Activated CD4-positive, alpha-beta T cell treated with anti-CD3 and anti-CD28 coated beads for 1 hour (primary cell): Measurements from ENCODE around the gene AURKB.
"Not testable (repeated sequence)": the region's sequence is repeated elsewhere in the genome, so short reads cannot be mapped to it uniquely, and the experiment has no call there.

Experiments
- DNase-seq: peaks from one replicate; pipeline ENCODE4 v3.0.0-alpha.2; 2020

The AURKB gene

DNA sequence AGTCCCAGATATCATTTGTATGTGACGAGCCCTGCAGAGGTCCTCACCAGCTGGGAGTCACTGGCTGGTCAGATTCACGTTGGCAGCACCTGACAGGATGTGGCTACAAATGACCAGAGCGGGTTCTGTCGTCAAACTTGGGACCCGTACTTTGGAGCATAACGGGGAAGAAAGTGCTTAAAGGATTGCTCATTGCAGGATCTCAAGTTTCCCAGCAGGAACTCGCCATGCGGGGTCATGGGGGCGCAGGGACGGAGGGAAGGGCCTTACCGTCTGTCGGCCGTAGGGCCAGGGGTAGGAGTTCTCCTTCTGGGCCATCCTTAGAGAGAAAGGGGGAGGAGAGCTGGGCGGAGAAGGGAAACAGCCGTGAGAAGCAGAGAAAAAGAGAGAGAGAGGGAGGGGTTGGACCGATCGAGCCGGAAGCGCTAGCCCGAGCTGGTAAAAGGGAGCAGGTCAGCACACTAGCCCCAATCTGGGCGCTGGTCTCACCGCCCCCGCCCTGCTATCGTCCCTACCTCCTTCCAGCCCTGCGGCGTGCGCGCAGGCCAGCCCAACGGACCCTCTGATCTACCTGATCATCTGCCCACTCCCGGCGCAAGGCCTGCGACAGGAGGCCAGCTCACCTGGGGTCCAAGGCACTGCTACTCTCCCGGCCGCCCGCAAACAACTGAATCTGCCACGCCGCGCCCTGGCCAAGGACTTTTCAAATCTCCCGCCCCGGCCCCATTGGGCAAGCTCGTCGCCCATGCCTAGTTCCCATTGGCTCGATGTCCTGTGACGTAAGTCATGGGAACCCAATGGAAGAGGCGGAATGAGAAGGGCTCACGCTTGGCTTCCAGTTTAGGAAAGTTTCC, at the start of gene AURKB:
TSS of gene AURKB (minus strand) at position 669 of the 854 bp plus-strand sequence. CDS start at position 318, 351 bp downstream.
- DNase-seq = peak; percentile 83

GRCh38 chr17:8257801-8258200, 47.4 kb upstream of the AURKB start:
- no peak for DNase-seq

GRCh38 chr17:8256691-8257090, 46.3 kb upstream of the AURKB start:
- DNase-seq = no peak

GRCh38 chr17:8256291-8256690, 45.9 kb upstream of the AURKB start:
- DNase-seq = no peak

DNA sequence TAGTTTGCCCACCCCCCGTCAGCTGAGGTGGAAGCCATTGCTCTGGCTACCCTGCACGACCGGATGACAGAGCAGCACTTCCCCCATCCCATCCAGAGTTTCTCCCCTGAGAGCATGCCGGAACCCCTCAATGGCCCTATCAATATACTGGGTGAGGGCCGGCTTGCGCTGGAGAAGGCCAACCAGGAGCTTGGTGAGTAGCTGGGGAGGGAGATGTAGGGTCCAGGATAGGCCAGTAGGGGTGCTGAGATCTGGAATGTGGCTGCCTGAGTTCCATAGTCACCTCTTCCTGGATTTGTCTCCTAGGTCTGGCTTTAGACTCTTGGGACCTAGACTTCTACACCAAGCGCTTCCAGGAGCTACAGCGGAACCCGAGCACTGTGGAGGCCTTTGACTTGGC, 45.1 kb upstream of the AURKB start:
- no peak for DNase-seq

DNA sequence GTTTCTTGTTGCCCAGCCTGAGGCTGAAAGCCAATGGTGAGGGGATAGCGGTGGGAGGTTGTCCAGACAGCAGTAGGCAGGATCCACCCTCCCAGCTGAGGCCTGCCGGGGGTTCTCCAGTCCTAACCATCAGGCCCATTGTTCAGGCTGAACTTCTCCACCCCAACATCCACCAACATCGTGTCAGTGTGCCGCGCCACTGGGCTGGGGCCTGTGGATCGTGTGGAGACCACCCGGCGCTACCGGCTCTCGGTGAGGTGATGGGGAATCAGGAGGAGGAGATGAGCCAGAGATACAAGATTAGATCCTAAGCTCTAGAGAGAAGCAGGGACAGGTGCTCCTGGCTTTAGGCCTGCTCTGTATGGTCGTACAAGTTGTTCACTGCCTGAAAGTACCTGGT, 44.5 kb upstream of the AURKB start:
- no peak for DNase-seq

GRCh38 chr17:8253801-8254200, 43.4 kb upstream of the AURKB start:
- no peak for DNase-seq

- not testable (repeated sequence) for DNase-seq
Measured at GRCh38 chr17:8251411-8251810, 41.0 kb upstream of the AURKB start.

GRCh38 chr17:8249621-8250500, 39.5 kb upstream of the AURKB start:
- DNase-seq = no peak

DNA sequence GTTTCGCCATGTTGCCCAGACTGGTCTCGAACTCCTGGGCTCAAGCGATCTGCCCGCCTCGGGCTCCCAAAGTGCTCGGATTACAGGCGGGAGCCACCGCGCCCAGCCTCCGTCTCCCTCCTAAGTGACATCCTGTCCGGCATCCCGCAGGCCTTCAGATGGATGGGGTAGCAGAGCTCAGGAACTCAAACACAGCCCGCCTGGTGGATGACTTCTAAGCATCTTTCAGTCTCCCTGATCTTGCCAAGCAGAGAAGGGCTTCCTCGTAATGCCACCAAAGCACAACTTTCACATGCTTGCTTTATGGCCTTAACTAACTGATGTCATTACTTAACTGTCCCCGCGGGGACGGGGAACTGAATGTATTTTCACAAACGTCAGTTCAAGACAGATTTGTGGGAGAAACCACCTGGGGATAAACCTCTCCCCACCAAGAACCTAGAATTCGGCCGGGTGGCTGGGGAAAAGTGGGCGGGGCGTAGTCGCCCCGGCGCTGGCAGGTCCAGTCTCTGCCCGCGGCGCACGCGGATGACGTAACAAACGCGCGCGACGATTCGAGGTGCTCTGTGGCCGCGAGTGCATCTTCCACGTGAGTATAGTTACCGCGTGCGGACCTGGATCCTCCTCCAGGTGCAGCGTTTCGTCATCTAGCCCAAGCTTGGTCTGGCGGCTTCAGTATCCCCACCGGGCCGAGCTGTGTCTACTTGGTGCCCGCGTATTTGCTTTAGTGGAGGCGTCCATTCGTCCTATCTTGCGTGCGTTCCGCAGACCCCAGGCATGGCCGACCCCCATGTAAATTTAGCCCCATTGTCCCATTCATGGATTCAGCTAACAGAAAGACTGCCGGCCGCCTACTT, 38.6 kb upstream of the AURKB start, which contains the start of gene PFAS:
TSS of gene PFAS (plus strand) at position 539 of the 857 bp plus-strand sequence. CDS start 4,649 bp downstream, outside the sequence.
- peak; percentile 93 for DNase-seq

GRCh38 chr17:8244768-8245167, 34.4 kb upstream of the AURKB start:
- DNase-seq = no peak

GRCh38 chr17:8243827-8244226, 33.5 kb upstream of the AURKB start:
- DNase-seq = no peak

DNA sequence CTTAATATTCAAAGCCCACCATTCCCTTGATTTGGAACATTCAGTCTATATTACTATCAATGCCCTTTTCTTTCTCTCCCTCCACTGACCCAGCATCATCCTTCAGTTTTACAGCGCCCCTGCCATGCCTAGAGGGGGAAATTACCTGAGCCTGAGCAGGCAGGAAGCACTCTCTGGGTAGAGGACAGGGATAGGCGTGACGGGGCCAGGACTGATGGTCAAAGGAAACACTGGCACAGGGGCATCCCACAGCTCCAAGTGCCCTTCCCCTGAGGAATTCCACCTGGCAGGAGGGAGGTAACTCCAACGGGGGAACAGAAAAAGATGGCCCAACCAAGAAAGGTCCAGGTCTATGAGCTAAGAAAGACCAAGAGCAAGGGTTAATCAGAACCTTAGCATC, 27.5 kb upstream of the AURKB start:
- no peak for DNase-seq

DNA sequence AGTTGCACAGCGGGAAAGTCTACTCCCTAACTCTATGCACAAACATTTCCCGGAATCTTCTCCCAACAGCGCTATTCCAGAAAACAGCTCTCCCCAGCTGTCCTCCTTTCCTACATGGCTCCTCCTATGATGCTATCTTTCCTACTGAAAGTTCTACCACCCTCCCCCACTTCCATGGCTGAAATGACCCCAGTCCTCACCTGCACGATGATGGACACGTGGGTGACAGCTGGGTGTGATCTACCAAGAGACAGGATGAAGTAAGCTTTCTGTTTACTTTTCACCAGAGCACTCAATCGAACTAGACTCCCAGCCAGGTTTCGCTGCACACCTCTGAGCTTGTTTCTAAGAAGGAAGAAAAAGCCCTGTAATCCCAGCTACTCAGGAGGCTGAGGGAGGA, 26.8 kb upstream of the AURKB start:
- DNase-seq = no peak

DNA sequence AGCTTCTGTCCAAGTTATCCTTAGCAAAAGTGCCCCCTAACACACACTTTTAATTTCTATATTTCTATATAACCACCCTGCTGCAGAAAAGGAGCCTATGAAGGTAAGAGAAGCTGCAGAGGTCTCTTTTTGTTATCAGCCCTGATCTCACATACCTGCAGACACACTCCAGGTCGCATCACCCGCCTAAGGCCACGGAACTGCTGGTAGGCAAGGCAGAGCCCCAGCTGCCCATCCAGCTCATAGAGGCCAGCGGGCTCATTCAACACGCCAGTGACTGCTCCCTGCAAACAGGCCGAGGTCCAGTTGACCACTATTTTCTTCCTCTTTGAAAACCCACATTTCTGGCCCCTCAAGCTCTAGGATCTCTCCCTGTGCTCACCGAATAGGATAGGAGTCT, 25.3 kb upstream of the AURKB start:
- DNase-seq = no peak

GRCh38 chr17:8234361-8235270, 24.2 kb upstream of the AURKB start:
- DNase-seq = no peak

- DNase-seq = no peak
Measured at GRCh38 chr17:8231701-8232100, 21.3 kb upstream of the AURKB start.

DNA sequence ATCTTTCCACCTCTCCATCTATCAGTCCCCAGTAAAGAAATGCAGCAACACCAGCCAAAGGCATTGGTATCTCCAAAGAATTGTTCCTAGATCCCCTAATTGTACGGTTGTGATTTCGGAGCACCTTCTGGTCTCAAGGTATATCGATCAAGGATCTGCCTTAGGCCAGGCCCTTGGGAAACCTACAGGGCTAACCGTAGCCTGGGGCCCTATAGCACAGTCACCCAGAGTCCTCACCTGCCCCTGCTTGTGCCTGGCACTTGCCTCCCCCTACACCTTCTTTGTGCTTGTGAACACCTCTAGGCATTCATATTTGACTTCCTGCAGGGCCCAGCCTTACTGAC, 16.8 kb upstream of the AURKB start:
- no peak for DNase-seq

DNA sequence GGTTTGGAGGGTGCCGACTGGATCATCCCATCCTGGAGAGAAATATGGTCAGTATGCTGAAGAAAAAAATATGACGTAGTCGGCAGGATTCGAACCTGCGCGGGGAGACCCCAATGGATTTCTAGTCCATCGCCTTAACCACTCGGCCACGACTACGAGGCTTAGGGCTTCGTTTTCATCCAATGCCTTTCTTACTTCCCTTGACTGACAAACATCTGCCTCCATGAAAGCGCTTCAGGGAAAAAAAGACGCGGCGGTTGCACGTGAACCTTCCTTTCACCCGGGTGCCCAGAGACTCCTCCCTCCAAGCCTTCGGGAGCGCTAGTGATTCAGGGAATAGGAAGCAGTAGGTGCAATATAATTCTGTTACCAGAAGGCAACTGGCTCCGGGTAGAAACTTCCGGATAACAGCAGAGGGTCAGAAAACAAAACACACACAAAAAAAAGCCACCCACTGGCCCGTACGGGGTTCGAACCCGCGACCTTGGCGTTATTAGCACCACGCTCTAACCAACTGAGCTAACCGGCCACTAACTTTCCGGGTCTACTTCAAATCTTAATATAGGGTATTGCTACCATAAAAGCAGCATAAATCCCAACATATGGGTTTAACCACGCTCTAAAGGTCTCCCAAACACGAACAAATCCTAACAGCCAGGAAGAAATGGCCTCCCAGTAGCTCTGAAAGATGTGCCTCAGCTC, 16.3 kb upstream of the AURKB start:
- no peak for DNase-seq

DNA sequence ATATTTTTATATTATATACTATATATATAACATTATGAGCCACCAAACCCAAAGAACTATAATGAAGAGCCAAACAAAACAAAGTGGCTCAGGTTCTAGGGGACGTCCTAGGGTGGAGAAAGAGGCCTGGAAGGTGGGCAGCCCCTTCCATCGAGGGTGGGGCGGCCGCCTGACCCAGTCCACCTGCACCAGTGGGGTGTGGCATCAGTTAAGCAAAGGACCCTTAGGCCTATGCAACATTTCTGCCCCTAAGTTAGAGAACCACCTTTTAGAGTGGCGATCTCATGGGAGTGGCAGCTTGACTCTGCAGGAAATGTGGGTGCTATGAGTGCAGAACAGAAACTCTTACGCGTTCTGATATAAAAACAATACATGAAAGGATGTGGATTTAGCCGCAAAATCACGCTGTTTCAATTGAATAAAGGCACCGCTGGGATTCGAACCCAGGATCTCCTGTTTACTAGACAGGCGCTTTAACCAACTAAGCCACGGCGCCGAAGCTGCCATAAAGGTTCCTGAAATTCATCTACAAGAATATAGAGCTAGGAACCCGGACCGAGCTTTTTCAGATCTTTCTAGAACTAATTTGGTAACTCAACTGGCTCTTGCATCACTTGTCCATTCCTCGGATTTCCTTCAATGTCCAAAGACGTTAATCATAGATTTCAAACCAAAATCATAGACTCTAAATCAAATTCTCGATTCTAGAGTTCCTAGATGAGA, 15.6 kb upstream of the AURKB start:
- peak; percentile 41 for DNase-seq
